Keratinocyte (primary cell): ENCODE results near the gene SCART1. TPM values are rescaled to one million over a fixed set of nuclear protein-coding genes. Genes with fewer than 3 reads are reported as not detected.

Experiments used
- DNase-seq: peaks from one replicate; pipeline ENCODE4 v3.0.0-alpha.2; 2011; ENCODE audit warnings: low read depth, missing footprints, low spot score
- FAIRE-seq: peaks from 2 replicates; lab custom pipeline; 2011; peaks lifted over from hg19 to GRCh38; lab: Jason Lieb, UNC
- H2AFZ ChIP-seq: 2 replicates; pipeline ENCODE4 v1.6.0; 2012; ENCODE audit warnings: low read length, control low read depth, inconsistent platforms; ENCODE audit not compliant: control insufficient read depth
- H3K27ac ChIP-seq: 2 replicates; pipeline ENCODE4 v1.5.1; 2011; ENCODE audit warnings: low read length; ENCODE audit not compliant: control insufficient read depth, insufficient read depth
- H3K27me3 ChIP-seq: 3 replicates; pipeline ENCODE4 v1.6.0; 2011; ENCODE audit warnings: low read length; ENCODE audit not compliant: control insufficient read depth, insufficient read depth; ENCODE audit errors: extremely low read depth
- H3K36me3 ChIP-seq, 2 experiments: 2 replicates in 1 of 2; 3 replicates in 1 of 2; pipeline ENCODE4 v1.5.1; 2011; ENCODE audit warnings: low read length in 2 of 2, mild to moderate bottlenecking in 1 of 2; ENCODE audit not compliant: control insufficient read depth in 2 of 2, insufficient read depth in 2 of 2; ENCODE audit errors: extremely low read depth in 1 of 2
- H3K4me1 ChIP-seq: 3 replicates; pipeline ENCODE4 v1.5.1; 2011; ENCODE audit warnings: low read length; ENCODE audit not compliant: control insufficient read depth, insufficient read depth; ENCODE audit errors: extremely low read depth
- H3K4me2 ChIP-seq: 3 replicates; pipeline ENCODE4 v1.6.0; 2011; ENCODE audit warnings: low read depth, low read length; ENCODE audit not compliant: control insufficient read depth, insufficient read depth; ENCODE audit errors: extremely low read depth
- H3K4me3 ChIP-seq, 3 experiments: fragments of 200-600 bp in 1 of 3; sonication (generic) in 1 of 3; 2 replicates in 2 of 3; 3 replicates in 1 of 3; pipeline ENCODE4 v1.5.1; 2011 to 2016; ENCODE audit warnings: low read length in 3 of 3, mild to moderate bottlenecking in 3 of 3, control low read depth in 2 of 3, inconsistent platforms in 1 of 3, low read depth in 1 of 3, mixed read lengths in 1 of 3, mixed run types in 1 of 3, moderate library complexity in 1 of 3; ENCODE audit not compliant: control insufficient read depth in 2 of 3, insufficient read depth in 2 of 3; ENCODE audit errors: extremely low read depth in 1 of 3
- H3K79me2 ChIP-seq: 2 replicates; pipeline ENCODE4 v1.6.0; 2012; ENCODE audit warnings: low read length; ENCODE audit not compliant: control insufficient read depth, insufficient read depth
- H3K9ac ChIP-seq: 3 replicates; pipeline ENCODE4 v1.6.0; 2011; ENCODE audit warnings: low read length; ENCODE audit not compliant: control insufficient read depth, insufficient read depth; ENCODE audit errors: extremely low read depth
- H3K9me1 ChIP-seq: 3 replicates; pipeline ENCODE4 v1.6.0; 2011; ENCODE audit warnings: low read length; ENCODE audit not compliant: control insufficient read depth, insufficient read depth; ENCODE audit errors: extremely low read depth
- H3K9me3 ChIP-seq: 2 replicates; pipeline ENCODE4 v1.5.1; 2012; ENCODE audit warnings: low read depth, low read length; ENCODE audit not compliant: control insufficient read depth
- H4K20me1 ChIP-seq: 3 replicates; pipeline ENCODE4 v1.6.0; 2011; ENCODE audit warnings: low read length; ENCODE audit not compliant: control insufficient read depth, insufficient read depth; ENCODE audit errors: extremely low read depth
- EZH2 ChIP-seq: IDR thresholded peaks from one replicate; pipeline ENCODE4 v1.6.1; 2012; ENCODE audit warnings: inconsistent platforms, mild to moderate bottlenecking, low read length, moderate library complexity
- dilution Hi-C: fragments of 300-500 bp; cut with MboI; formaldehyde crosslinking; loops from one replicate; pipeline ENCODE4 v1.7.0; 2020; ENCODE audit warnings: low sequenced_read_pairs; ENCODE audit not compliant: extremely low pct_ligation_motif_present
- polyA plus RNA-seq, 5 experiments: library from polyadenylated mRNA; depleted of rRNA in 3 of 5; stranded (reverse) in 3 of 5; stranded (forward) in 1 of 5; unstranded in 1 of 5; fragments of >200 nt; gene quantifications; 1 replicate in 1 of 5; 2 replicates in 3 of 5; 3 replicates in 1 of 5; pipeline versions ENCODE4 v1.2.1 to v1.2.3, GENCODE V29; 2011 to 2012; ENCODE audit warnings: missing spikeins in 2 of 5, low read depth in 1 of 5, low replicate concordance in 1 of 5
- TF ChIP-seq, protein P1 (sequence below), 3 experiments: IDR thresholded peaks in 1 of 3; conservative IDR thresholded peaks in 1 of 3; optimal IDR thresholded peaks in 1 of 3; 2 replicates in 2 of 3; 3 replicates in 1 of 3; pipeline versions ENCODE3 to v1.5.1; 2011; ENCODE audit warnings: low read length in 3 of 3, mild to moderate bottlenecking in 3 of 3, moderate library complexity in 2 of 3, control low read depth in 1 of 3, inconsistent platforms in 1 of 3; ENCODE audit not compliant: insufficient read depth in 2 of 3; ENCODE audit errors: extremely low read depth in 1 of 3

SCART1 gene
- polyA plus RNA-seq, 1 donor (not counting 4 experiments of a cell fraction or from before 2014, with no cell fraction given), result 0.75 TPM

DNA sequence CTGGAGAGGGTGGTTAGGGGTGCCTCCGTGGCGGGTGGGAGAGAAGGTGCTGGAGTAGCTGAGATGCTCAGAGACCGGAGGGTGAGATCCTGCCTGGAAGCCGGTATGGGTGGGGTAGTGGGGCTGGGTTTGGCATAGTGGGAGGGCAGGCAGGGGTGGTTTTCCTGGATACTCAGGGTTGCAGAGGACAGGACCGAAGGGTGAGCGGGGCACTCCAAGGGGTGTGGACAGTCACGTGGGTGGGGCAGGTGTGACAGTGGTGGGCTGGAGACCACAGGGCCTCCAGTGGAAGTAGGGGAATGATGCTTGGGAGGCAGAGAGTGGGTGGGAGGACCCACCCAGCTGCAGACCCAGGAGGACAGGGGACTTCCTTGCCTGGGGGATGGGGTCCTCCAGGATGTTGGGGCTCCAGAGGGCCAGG, 1.9 kb downstream of the SCART1 start:
- no peak for DNase-seq
- Histone ChIP-seq H3K36me3 (no peaks in the 10 kb centered on the region), H3K9me3 (peaks cover 2% of the 10 kb centered on the region), H3K4me1 (no peaks in the 10 kb centered on the region), H3K27me3 (no peaks in the 10 kb centered on the region), H4K20me1 (no peaks in the 10 kb centered on the region), H2AFZ (no peak overlapping the region), H3K79me2 (no peaks in the 10 kb centered on the region), H3K9me1 (no peaks in the 10 kb centered on the region), H3K27ac (no peak overlapping the region), H3K4me3 (no peak overlapping the region), H3K9ac (no peak overlapping the region), H3K4me2 (no peak overlapping the region)
- FAIRE-seq, result no peak
- dilution Hi-C loops, result no loop called here
- TF ChIP-seq, protein P1, sequence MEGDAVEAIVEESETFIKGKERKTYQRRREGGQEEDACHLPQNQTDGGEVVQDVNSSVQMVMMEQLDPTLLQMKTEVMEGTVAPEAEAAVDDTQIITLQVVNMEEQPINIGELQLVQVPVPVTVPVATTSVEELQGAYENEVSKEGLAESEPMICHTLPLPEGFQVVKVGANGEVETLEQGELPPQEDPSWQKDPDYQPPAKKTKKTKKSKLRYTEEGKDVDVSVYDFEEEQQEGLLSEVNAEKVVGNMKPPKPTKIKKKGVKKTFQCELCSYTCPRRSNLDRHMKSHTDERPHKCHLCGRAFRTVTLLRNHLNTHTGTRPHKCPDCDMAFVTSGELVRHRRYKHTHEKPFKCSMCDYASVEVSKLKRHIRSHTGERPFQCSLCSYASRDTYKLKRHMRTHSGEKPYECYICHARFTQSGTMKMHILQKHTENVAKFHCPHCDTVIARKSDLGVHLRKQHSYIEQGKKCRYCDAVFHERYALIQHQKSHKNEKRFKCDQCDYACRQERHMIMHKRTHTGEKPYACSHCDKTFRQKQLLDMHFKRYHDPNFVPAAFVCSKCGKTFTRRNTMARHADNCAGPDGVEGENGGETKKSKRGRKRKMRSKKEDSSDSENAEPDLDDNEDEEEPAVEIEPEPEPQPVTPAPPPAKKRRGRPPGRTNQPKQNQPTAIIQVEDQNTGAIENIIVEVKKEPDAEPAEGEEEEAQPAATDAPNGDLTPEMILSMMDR (optimal IDR thresholded peaks at IDR 0.05 in 1 of 3, IDR thresholded peaks at IDR 0.05 in 1 of 3, conservative IDR thresholded peaks at IDR 0.05 in 1 of 3; ENCODE audit: extremely low read depth in 1 of 3, insufficient read depth in 2 of 3, low read length in 3 of 3), result no peak
- TF ChIP-seq EZH2, result no peak

DNA sequence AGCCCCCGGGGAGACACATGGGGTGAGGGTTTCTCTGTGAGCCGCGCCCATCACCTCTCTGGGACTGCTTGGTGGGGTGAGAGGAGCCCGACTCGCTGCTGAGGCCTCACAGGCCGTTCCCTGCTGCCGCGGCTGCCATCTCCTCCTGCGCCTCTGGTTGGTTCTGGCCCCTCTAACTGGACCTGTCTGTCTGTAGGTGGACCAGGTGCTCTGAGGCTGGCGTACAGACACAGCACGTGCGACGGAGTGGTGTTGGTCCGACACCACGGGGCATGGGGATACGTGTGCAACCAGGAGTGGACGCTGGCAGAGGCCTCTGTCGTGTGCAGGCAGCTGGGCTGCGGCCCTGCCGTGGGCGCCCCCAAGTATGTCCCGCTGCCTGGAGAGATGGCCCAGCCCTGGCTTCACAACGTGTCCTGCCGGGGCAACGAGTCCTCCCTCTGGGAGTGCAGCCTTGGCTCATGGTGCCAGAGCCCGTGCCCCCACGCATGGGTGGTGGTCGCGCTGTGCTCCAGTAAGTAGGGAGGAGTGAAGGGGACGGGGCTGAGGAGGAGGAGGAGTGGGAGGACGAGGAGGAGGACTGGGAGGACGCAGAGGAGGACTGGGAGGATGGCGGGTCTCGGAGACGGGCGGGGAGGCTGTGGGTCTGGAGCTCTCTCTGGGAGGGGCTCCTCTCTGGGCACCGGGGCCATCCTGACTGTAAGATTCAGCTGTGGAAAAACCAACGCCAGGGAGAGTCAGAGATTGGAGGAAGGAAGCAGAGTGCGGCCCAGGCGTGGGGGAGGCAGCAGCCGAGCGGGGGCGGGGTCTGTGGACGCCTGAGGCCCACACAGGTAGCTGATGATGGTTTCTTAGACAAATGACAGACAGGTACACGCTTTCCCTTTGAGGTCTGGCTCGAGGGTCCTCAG, 2.6 kb downstream of the SCART1 start:
- Histone ChIP-seq H4K20me1 (no peaks in the 10 kb centered on the region), H3K36me3 (no peaks in the 10 kb centered on the region), H3K27me3 (no peaks in the 10 kb centered on the region), H3K79me2 (no peaks in the 10 kb centered on the region), H3K4me1 (no peaks in the 10 kb centered on the region), H3K27ac (no peak overlapping the region), H2AFZ (no peak overlapping the region), H3K4me2 (no peak overlapping the region), H3K4me3 (no peak overlapping the region), H3K9me3 (peaks cover 2% of the 10 kb centered on the region), H3K9me1 (no peaks in the 10 kb centered on the region), H3K9ac (no peak overlapping the region)
- dilution Hi-C loops, result no loop called here
- DNase-seq (no peak), FAIRE-seq (no peak)
- TF ChIP-seq, protein P1 (optimal IDR thresholded peaks at IDR 0.05 in 1 of 3, IDR thresholded peaks at IDR 0.05 in 1 of 3, conservative IDR thresholded peaks at IDR 0.05 in 1 of 3; ENCODE audit: extremely low read depth in 1 of 3, insufficient read depth in 2 of 3, low read length in 3 of 3), result no peak
- no peak for TF ChIP-seq EZH2
